ENCODE data around the gene NIT1. TPM values are rescaled to one million over a fixed set of nuclear protein-coding genes. Genes with fewer than 3 reads are reported as not detected.

NIT1 gene
- total and polyA plus RNA-seq, 2 of the 13 experiments (the other 11 are each of a cell fraction or from before 2014, with no cell fraction given): 22.7 to 31.0 TPM

GRCh38 chr1:161073474-161074121 is 44.3 kb upstream of the NIT1 start (continued):
- TF ChIP-seq UBTF (CRISPR knock-in tag; IDR thresholded peaks at IDR 0.05): no peak
- TF ChIP-seq SP5 (CRISPR knock-in tag; IDR thresholded peaks at IDR 0.05; ENCODE audit: borderline replicate concordance, low read depth): no peak
- TF ChIP-seq ZNF350 (CRISPR knock-in tag; IDR thresholded peaks at IDR 0.05; ENCODE audit: borderline replicate concordance, low read depth): no peak
- 0 out of 2 replicates have a peak, but pooled peaks have one; percentile 11 for TF ChIP-seq ZFP90 (CRISPR knock-in tag; IDR thresholded peaks at IDR 0.05; ENCODE audit: borderline replicate concordance)
- no peak for TF ChIP-seq ZNF234 (CRISPR knock-in tag; conservative IDR thresholded peaks at IDR 0.05)
- 0 out of 2 replicates have a peak, but pooled peaks have one; percentile 70 for TF ChIP-seq ZNF556 (CRISPR knock-in tag; IDR thresholded peaks at IDR 0.05; ENCODE audit: borderline replicate concordance)
- no peak for TF ChIP-seq MEIS1 (CRISPR knock-in tag; IDR thresholded peaks at IDR 0.05; ENCODE audit: borderline replicate concordance)
- TF ChIP-seq NFKB2 (CRISPR knock-in tag; IDR thresholded peaks at IDR 0.05; ENCODE audit: borderline replicate concordance): no peak; the same call in 1 of the 2 replicates
- TF ChIP-seq ESRRA (CRISPR knock-in tag; IDR thresholded peaks at IDR 0.05; ENCODE audit: low read depth): no peak
- TF ChIP-seq MTA1 (CRISPR knock-in tag; IDR thresholded peaks at IDR 0.05; ENCODE audit: borderline replicate concordance): peak; percentile 84
- no peak for TF ChIP-seq ZNF766 (CRISPR knock-in tag; IDR thresholded peaks at IDR 0.05; ENCODE audit: borderline replicate concordance)
- no peak for TF ChIP-seq ZNF891 (CRISPR knock-in tag; IDR thresholded peaks at IDR 0.05)
- TF ChIP-seq MAFK (conservative IDR thresholded peaks at IDR 0.05 in 1 of 2, IDR thresholded peaks at IDR 0.05 in 1 of 2; ENCODE audit: low read length in 2 of 2): no peak
- TF ChIP-seq KDM6A (CRISPR knock-in tag; IDR thresholded peaks at IDR 0.05; ENCODE audit: low read depth): no peak
- TF ChIP-seq CEBPG (CRISPR knock-in tag; IDR thresholded peaks at IDR 0.05): no peak
- TF ChIP-seq ZNF703 (CRISPR knock-in tag; IDR thresholded peaks at IDR 0.05; ENCODE audit: borderline replicate concordance): no peak
- TF ChIP-seq ZNF749 (CRISPR knock-in tag; IDR thresholded peaks at IDR 0.05; ENCODE audit: borderline replicate concordance): 0 out of 2 replicates have a peak, but pooled peaks have one; percentile 11
- TF ChIP-seq DMAP1 (CRISPR knock-in tag; IDR thresholded peaks at IDR 0.05): 0 out of 2 replicates have a peak, but pooled peaks have one; percentile 29
- TF ChIP-seq, protein P1, sequence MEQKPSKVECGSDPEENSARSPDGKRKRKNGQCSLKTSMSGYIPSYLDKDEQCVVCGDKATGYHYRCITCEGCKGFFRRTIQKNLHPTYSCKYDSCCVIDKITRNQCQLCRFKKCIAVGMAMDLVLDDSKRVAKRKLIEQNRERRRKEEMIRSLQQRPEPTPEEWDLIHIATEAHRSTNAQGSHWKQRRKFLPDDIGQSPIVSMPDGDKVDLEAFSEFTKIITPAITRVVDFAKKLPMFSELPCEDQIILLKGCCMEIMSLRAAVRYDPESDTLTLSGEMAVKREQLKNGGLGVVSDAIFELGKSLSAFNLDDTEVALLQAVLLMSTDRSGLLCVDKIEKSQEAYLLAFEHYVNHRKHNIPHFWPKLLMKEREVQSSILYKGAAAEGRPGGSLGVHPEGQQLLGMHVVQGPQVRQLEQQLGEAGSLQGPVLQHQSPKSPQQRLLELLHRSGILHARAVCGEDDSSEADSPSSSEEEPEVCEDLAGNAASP (CRISPR knock-in tag; IDR thresholded peaks at IDR 0.05; ENCODE audit: borderline replicate concordance): no peak
- no peak for TF ChIP-seq JDP2 (CRISPR knock-in tag; IDR thresholded peaks at IDR 0.05; ENCODE audit: borderline replicate concordance)
- no peak for TF ChIP-seq DR1 (CRISPR knock-in tag; IDR thresholded peaks at IDR 0.05)
- TF ChIP-seq ZFY (CRISPR knock-in tag; IDR thresholded peaks at IDR 0.05): peak; percentile 26
- no peak for TF ChIP-seq ZNF598 (CRISPR knock-in tag; IDR thresholded peaks at IDR 0.05; ENCODE audit: borderline replicate concordance)
- TF ChIP-seq ZBTB25 (CRISPR knock-in tag; IDR thresholded peaks at IDR 0.05): no peak
- no peak for TF ChIP-seq HOXA5 (CRISPR knock-in tag; IDR thresholded peaks at IDR 0.05)
- TF ChIP-seq, protein P2, sequence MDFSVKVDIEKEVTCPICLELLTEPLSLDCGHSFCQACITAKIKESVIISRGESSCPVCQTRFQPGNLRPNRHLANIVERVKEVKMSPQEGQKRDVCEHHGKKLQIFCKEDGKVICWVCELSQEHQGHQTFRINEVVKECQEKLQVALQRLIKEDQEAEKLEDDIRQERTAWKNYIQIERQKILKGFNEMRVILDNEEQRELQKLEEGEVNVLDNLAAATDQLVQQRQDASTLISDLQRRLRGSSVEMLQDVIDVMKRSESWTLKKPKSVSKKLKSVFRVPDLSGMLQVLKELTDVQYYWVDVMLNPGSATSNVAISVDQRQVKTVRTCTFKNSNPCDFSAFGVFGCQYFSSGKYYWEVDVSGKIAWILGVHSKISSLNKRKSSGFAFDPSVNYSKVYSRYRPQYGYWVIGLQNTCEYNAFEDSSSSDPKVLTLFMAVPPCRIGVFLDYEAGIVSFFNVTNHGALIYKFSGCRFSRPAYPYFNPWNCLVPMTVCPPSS (IDR thresholded peaks at IDR 0.05): no peak
